Stimulated activated CD4-positive, alpha-beta T cell treated with anti-CD3 and anti-CD28 coated beads, Interleukin-4, amount 100 ng/mL, for 24 hours (primary cell): Measurements from ENCODE around the gene CBLN2.

Source experiments
- DNase-seq: peaks from one replicate; pipeline ENCODE4 v3.0.0-alpha.2; 2020

The CBLN2 gene

GRCh38 chr18:72544092-72544886, at the start of gene CBLN2:
Gene CBLN2 (minus strand): TSS chr18:72544342. CDS start chr18:72542160, 2,182 bp downstream.
- peak; percentile 11 for DNase-seq

GRCh38 chr18:72588360-72588759, 44.2 kb upstream of the CBLN2 start:
- DNase-seq, result no peak

- no peak for DNase-seq
Measured at GRCh38 chr18:72584787-72585186, 40.6 kb upstream of the CBLN2 start.

GRCh38 chr18:72581976-72582375, 37.8 kb upstream of the CBLN2 start:
- no peak for DNase-seq

GRCh38 chr18:72572896-72573295, 28.8 kb upstream of the CBLN2 start:
- DNase-seq, result no peak

GRCh38 chr18:72566290-72566689, 22.1 kb upstream of the CBLN2 start:
- no peak for DNase-seq

GRCh38 chr18:72555968-72556367, 11.8 kb upstream of the CBLN2 start:
- no peak for DNase-seq

GRCh38 chr18:72555101-72555500, 11.0 kb upstream of the CBLN2 start:
- no peak for DNase-seq

GRCh38 chr18:72543357-72544055, 636 bp downstream of the CBLN2 start:
- no peak for DNase-seq

GRCh38 chr18:72542984-72543356, 1.2 kb downstream of the CBLN2 start:
- no peak for DNase-seq

GRCh38 chr18:72542342-72542741, 1.8 kb downstream of the CBLN2 start:
- no peak for DNase-seq

GRCh38 chr18:72541871-72542332, 2.2 kb downstream of the CBLN2 start:
- no peak for DNase-seq

GRCh38 chr18:72539901-72540300, 4.2 kb downstream of the CBLN2 start:
- DNase-seq, result no peak

- no peak for DNase-seq
Measured at GRCh38 chr18:72530622-72531021, 13.5 kb downstream of the CBLN2 start.

GRCh38 chr18:72504866-72505265, 39.3 kb downstream of the CBLN2 start:
- no peak for DNase-seq

GRCh38 chr18:72502671-72503431, 41.3 kb downstream of the CBLN2 start:
- DNase-seq, result no peak

GRCh38 chr18:72492497-72492896, 51.6 kb downstream of the CBLN2 start:
- DNase-seq, result no peak
